ENCODE results near the gene IFI27L1.

IFI27L1 gene

GRCh38 chr14:94114589-94115057 is 33.5 kb downstream of the IFI27L1 start:
- H3K27ac ChIP-seq, result no peak overlapping the region
- no peak for TF ChIP-seq CTCF (IDR thresholded peaks at IDR 0.05)
- no peak for TF ChIP-seq ZFX (IDR thresholded peaks at IDR 0.05; ENCODE audit: borderline replicate concordance)

- no peak for TF ChIP-seq ZFX (IDR thresholded peaks at IDR 0.05; ENCODE audit: borderline replicate concordance)
- H3K27ac ChIP-seq, result no peak overlapping the region
Measured at GRCh38 chr14:94115058-94115591, 34.0 kb downstream of the IFI27L1 start.

- TF ChIP-seq CTCF (IDR thresholded peaks at IDR 0.05) (no peak), ZFX (IDR thresholded peaks at IDR 0.05; ENCODE audit: borderline replicate concordance) (no peak)
- H3K27ac ChIP-seq, result no peak overlapping the region
Measured at GRCh38 chr14:94115631-94116030, 34.5 kb downstream of the IFI27L1 start.

DNA sequence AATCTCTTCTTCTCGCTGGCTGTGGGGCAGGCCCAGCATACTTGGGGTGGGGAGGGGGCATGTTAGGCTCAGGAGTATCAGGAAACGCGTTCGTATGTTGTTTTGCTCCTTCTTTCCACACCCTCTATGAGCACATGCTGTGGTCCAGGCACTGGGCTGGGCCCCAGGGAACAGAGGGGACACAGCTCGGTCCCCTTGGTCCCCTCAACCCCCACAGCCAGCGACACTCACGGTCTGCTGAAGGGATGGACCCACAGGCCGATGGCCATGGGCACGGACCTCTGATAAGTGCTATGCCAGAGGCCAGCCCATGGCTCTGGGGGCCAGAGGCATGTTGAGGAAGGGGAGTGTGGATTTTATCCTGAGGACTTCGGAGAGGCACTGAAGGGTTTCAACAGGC is 35.6 kb downstream of the IFI27L1 start:
- no peak for TF ChIP-seq CTCF (IDR thresholded peaks at IDR 0.05)
- TF ChIP-seq ZFX (IDR thresholded peaks at IDR 0.05; ENCODE audit: borderline replicate concordance), result no peak
- H3K27ac ChIP-seq, result no peak overlapping the region

DNA sequence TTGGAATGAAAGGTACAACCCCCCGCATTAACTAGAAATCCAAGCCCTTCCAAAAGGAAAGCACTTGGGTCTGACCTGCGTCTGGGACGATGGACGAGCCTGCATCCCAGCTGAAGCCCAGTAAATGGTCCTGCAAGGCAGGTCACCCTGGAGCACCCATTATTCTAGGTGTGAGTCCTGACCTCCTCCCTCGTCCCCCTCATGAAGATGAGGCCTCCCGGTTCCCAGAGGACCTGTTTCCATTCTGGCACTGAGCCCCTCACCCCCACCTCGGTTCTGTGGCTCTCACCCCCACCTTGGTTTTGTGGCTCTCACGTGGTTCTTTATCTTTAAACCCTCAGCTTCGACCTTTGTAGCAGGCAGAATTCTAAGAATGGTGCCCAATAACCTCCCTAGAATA is 36.7 kb downstream of the IFI27L1 start:
- TF ChIP-seq ZFX (IDR thresholded peaks at IDR 0.05; ENCODE audit: borderline replicate concordance) (no peak), CTCF (IDR thresholded peaks at IDR 0.05) (no peak)
- H3K27ac ChIP-seq, result no peak overlapping the region

- no peak for TF ChIP-seq ZFX (IDR thresholded peaks at IDR 0.05; ENCODE audit: borderline replicate concordance)
- no peak for TF ChIP-seq CTCF (IDR thresholded peaks at IDR 0.05)
- no peak overlapping the region for H3K27ac ChIP-seq
Measured at GRCh38 chr14:94119071-94119470, 38.0 kb downstream of the IFI27L1 start.

GRCh38 chr14:94120667-94121340 is 39.7 kb downstream of the IFI27L1 start:
- H3K27ac ChIP-seq, result no peak overlapping the region
- TF ChIP-seq CTCF (IDR thresholded peaks at IDR 0.05) (no peak), ZFX (IDR thresholded peaks at IDR 0.05; ENCODE audit: borderline replicate concordance) (no peak)
